Hepatocyte (in vitro differentiated cells): ENCODE results near the gene PTBP3. TPM values are rescaled to one million over a fixed set of nuclear protein-coding genes. Genes with fewer than 3 reads are reported as not detected.

Source experiments
- DNase-seq: peaks from one replicate; pipeline ENCODE4 v3.0.0-alpha.2; 2016; ENCODE audit warnings: low spot score
- H2AFZ ChIP-seq: fragments of 200-600 bp; sonication (generic); 2 replicates; pipeline ENCODE4 v1.6.0; 2016; ENCODE audit warnings: antibody characterized with exemption, mild to moderate bottlenecking
- H3K27ac ChIP-seq: fragments of 200-600 bp; sonication (generic); 2 replicates; pipeline ENCODE4 v1.5.1; 2016; ENCODE audit warnings: mild to moderate bottlenecking
- H3K27me3 ChIP-seq: fragments of 200-600 bp; sonication (generic); 2 replicates; pipeline ENCODE4 v1.6.1; 2016
- H3K36me3 ChIP-seq: fragments of 200-600 bp; sonication (generic); replicated peaks from 2 replicates; pipeline ENCODE4 v1.5.1; 2016; ENCODE audit warnings: low read depth; ENCODE audit not compliant: insufficient read depth
- H3K4me1 ChIP-seq: fragments of 200-600 bp; sonication (generic); 2 replicates; pipeline ENCODE4 v1.5.1; 2016; ENCODE audit warnings: mild to moderate bottlenecking, moderate library complexity; ENCODE audit not compliant: insufficient read depth
- H3K4me2 ChIP-seq: fragments of 200-600 bp; sonication (generic); 2 replicates; pipeline ENCODE4 v1.6.0; 2016
- H3K4me3 ChIP-seq: fragments of 200-600 bp; sonication (generic); 2 replicates; pipeline ENCODE4 v1.5.1; 2016; ENCODE audit warnings: mild to moderate bottlenecking
- H3K79me2 ChIP-seq: fragments of 200-600 bp; sonication (generic); 2 replicates; pipeline ENCODE4 v1.6.0; 2017; ENCODE audit warnings: mild to moderate bottlenecking
- H3K9me2 ChIP-seq: fragments of 200-600 bp; sonication (generic); replicated peaks from 2 replicates; pipeline ENCODE4 v1.6.0; 2017; ENCODE audit warnings: mild to moderate bottlenecking; ENCODE audit not compliant: insufficient read depth
- H3K9me3 ChIP-seq: fragments of 200-600 bp; sonication (generic); 2 replicates; pipeline ENCODE4 v1.5.1; 2016; ENCODE audit warnings: low read depth, mild to moderate bottlenecking
- H4K20me1 ChIP-seq: fragments of 200-600 bp; sonication (generic); 2 replicates; pipeline ENCODE4 v1.6.0; 2016; ENCODE audit warnings: mild to moderate bottlenecking; ENCODE audit not compliant: insufficient read depth, poor library complexity, severe bottlenecking
- CTCF ChIP-seq: fragments of 200-600 bp; sonication (generic); IDR thresholded peaks from 2 replicates; pipeline ENCODE4 v1.5.1; 2016; ENCODE audit warnings: antibody characterized with exemption, mild to moderate bottlenecking; ENCODE audit not compliant: poor library complexity
- EZH2 ChIP-seq: fragments of 200-600 bp; sonication (generic); IDR thresholded peaks from 2 replicates; pipeline ENCODE4 v1.6.1; 2016; ENCODE audit warnings: antibody characterized with exemption, mild to moderate bottlenecking, borderline replicate concordance
- EZH2phosphoT487 ChIP-seq: fragments of 200-600 bp; sonication (generic); IDR thresholded peaks from one replicate; pipeline ENCODE4 v1.6.1; 2018; ENCODE audit warnings: antibody characterized with exemption, mild to moderate bottlenecking, low read depth, moderate library complexity; ENCODE audit not compliant: unreplicated experiment, severe bottlenecking
- WGBS: methylation state at CpG from one replicate; pipeline ENCODE4 v1.1.6; 2016; ENCODE audit warnings: low lambda C conversion rate; ENCODE audit errors: missing lambda C conversion rate; 5-methylcytosine and 5-hydroxymethylcytosine counted together
- polyA plus RNA-seq: library from polyadenylated mRNA; unstranded; fragments of >200 nt; fragmentation: Nextera tagmentation; extraction: Ambion mirVana; gene quantifications from 2 replicates; pipeline ENCODE4 v1.2.1, GENCODE V29; 2016
- total RNA-seq: library from RNA; depleted of rRNA; stranded (reverse); fragments of >200 nt; gene quantifications from 2 replicates; pipeline ENCODE4 v1.2.3, GENCODE V29; 2014

The PTBP3 gene
- total and polyA plus RNA-seq, 2 experiments from 2014 or later = 13.7 to 57.7 TPM

GRCh38 chr9:112280904-112281303, 52.5 kb downstream of the PTBP3 start:
- DNase-seq = no peak
- Histone ChIP-seq H2AFZ (no peak overlapping the region), H3K4me3 (no peak overlapping the region), H3K36me3 (no peaks in the 10 kb centered on the region), H3K27me3 (no peaks in the 10 kb centered on the region), H3K27ac (no peak overlapping the region), H3K9me3 (peaks cover 4% of the 10 kb centered on the region), H3K79me2 (peaks cover 69% of the 10 kb centered on the region), H3K4me2 (no peak overlapping the region), H3K4me1 (no peaks in the 10 kb centered on the region), H4K20me1 (no peaks in the 10 kb centered on the region), H3K9me2 (no peaks in the 10 kb centered on the region)
- WGBS = 100% methylated on average over 2 of the region's 2 CpGs
- TF ChIP-seq EZH2phosphoT487 (no peak), EZH2 (no peak), CTCF (no peak)

GRCh38 chr9:112279501-112279900, 53.9 kb downstream of the PTBP3 start:
- no peaks in the 10 kb centered on the region for H3K27me3 ChIP-seq
- H3K27ac ChIP-seq = no peak overlapping the region
- no peaks in the 10 kb centered on the region for H3K4me1 ChIP-seq
- H3K79me2 ChIP-seq = peaks cover 78% of the 10 kb centered on the region
- no peak overlapping the region for H3K4me2 ChIP-seq
- TF ChIP-seq CTCF = no peak
- no peak overlapping the region for H3K4me3 ChIP-seq
- H4K20me1 ChIP-seq = no peaks in the 10 kb centered on the region
- H3K36me3 ChIP-seq = no peaks in the 10 kb centered on the region
- no peak overlapping the region for H2AFZ ChIP-seq
- H3K9me2 ChIP-seq = no peaks in the 10 kb centered on the region
- no peak for DNase-seq
- H3K9me3 ChIP-seq = peaks cover 4% of the 10 kb centered on the region

- 61% methylated on average over 3 of the region's 3 CpGs for WGBS
- H3K9me3 ChIP-seq = no peaks in the 10 kb centered on the region
- H3K79me2 ChIP-seq = peaks cover 89% of the 10 kb centered on the region
- no peaks in the 10 kb centered on the region for H4K20me1 ChIP-seq
- no peak overlapping the region for H3K27ac ChIP-seq
- no peak overlapping the region for H3K4me3 ChIP-seq
- no peak for DNase-seq
- H3K36me3 ChIP-seq = no peaks in the 10 kb centered on the region
- H2AFZ ChIP-seq = no peak overlapping the region
- no peaks in the 10 kb centered on the region for H3K27me3 ChIP-seq
- H3K9me2 ChIP-seq = no peaks in the 10 kb centered on the region
- no peak overlapping the region for H3K4me2 ChIP-seq
- TF ChIP-seq EZH2 (no peak), CTCF (no peak), EZH2phosphoT487 (no peak)
- H3K4me1 ChIP-seq = no peaks in the 10 kb centered on the region
Measured at GRCh38 chr9:112278152-112278551, 55.3 kb downstream of the PTBP3 start.

GRCh38 chr9:112274600-112274999, 58.8 kb downstream of the PTBP3 start:
- 100% methylated on average over 1 of the region's 1 CpG for WGBS
- Histone ChIP-seq H4K20me1 (no peaks in the 10 kb centered on the region), H3K9me2 (no peaks in the 10 kb centered on the region), H3K4me1 (no peaks in the 10 kb centered on the region), H3K79me2 (peaks cover 92% of the 10 kb centered on the region), H3K4me3 (no peak overlapping the region), H3K4me2 (no peak overlapping the region), H3K9me3 (no peaks in the 10 kb centered on the region), H3K36me3 (no peaks in the 10 kb centered on the region), H2AFZ (no peak overlapping the region), H3K27ac (no peak overlapping the region), H3K27me3 (no peaks in the 10 kb centered on the region)
- no peak for TF ChIP-seq CTCF
- no peak for TF ChIP-seq EZH2phosphoT487
- TF ChIP-seq EZH2 = no peak
- DNase-seq = no peak
